GM12878 (cell line): ENCODE measurements around the gene TMEM175. TPM values are rescaled to one million over a fixed set of nuclear protein-coding genes. Genes with fewer than 3 reads are reported as not detected.

Experiments
- ATAC-seq: fragments of 200-7000 bp; cut with Tn5 transposase; 3 replicates; pipeline ENCODE4 v1.9.1; 2020; ENCODE audit warnings: mild to moderate bottlenecking, moderate library complexity
- BruUV-seq: library from RNA; stranded (reverse); fragments of 400-500 nt; replicated peaks from 2 replicates; lab custom pipeline; 2021; lab: Mats Ljungman, UMichigan
- CTCF ChIA-PET: fragments of 300-600 bp; sonication (Branson Sonifier 250); formaldehyde crosslinking; extraction: SDS; loops from one replicate; lab custom pipeline; 2021; ENCODE audit warnings: inconsistent platforms; lab: Yijun Ruan, JAX
- POLR2A ChIA-PET: fragments of 350-600 bp; formaldehyde crosslinking; extraction: SDS; loops from one replicate; lab custom pipeline; 2021; ENCODE audit warnings: inconsistent platforms; lab: Charles Lee
- RAD21 ChIA-PET: fragments of 300-600 bp; sonication (Branson Sonifier 250); formaldehyde crosslinking; loops from one replicate; lab custom pipeline; 2023; ENCODE audit warnings: antibody characterized with exemption; ENCODE audit not compliant: unreplicated experiment; lab: Charles Lee
- SMC1A ChIA-PET: fragments of 300-600 bp; sonication (Branson Sonifier 250); formaldehyde crosslinking; loops from one replicate; lab custom pipeline; 2023; ENCODE audit not compliant: unreplicated experiment, uncharacterized antibody; lab: Charles Lee
- DNase-seq: peaks from one replicate; pipeline ENCODE4 v3.0.0-alpha.2; 2011; ENCODE audit warnings: low read depth, low spot score
- FAIRE-seq: peaks from 3 replicates; lab custom pipeline; 2011; peaks lifted over from hg19 to GRCh38; lab: Jason Lieb, UNC
- H2AFZ ChIP-seq: 2 replicates; pipeline ENCODE4 v1.6.0; 2011; ENCODE audit warnings: low read depth, low read length, control low read depth; ENCODE audit not compliant: control insufficient read depth
- H3K27ac ChIP-seq: 2 replicates; pipeline ENCODE4 v1.5.1; 2011; ENCODE audit warnings: control low read depth; ENCODE audit not compliant: control insufficient read depth, insufficient read depth
- H3K27me3 ChIP-seq, 2 experiments: replicated peaks in 1 of 2; 2 replicates each; pipeline versions ENCODE4 v1.6.0 to v1.6.1; 2011; ENCODE audit warnings: low read length in 1 of 2; ENCODE audit not compliant: control insufficient read depth in 2 of 2, insufficient read depth in 2 of 2
- H3K36me3 ChIP-seq, 2 experiments: 2 replicates each; pipeline ENCODE4 v1.5.1; 2011; ENCODE audit warnings: low read length in 1 of 2; ENCODE audit not compliant: control insufficient read depth in 2 of 2, insufficient read depth in 2 of 2
- H3K4me1 ChIP-seq: 2 replicates; pipeline ENCODE4 v1.6.1; 2011; ENCODE audit warnings: mild to moderate bottlenecking, low read length, moderate library complexity, mixed read lengths; ENCODE audit not compliant: control insufficient read depth, insufficient read depth
- H3K4me2 ChIP-seq: 2 replicates; pipeline ENCODE4 v1.6.0; 2011; ENCODE audit warnings: control low read depth; ENCODE audit not compliant: control insufficient read depth, insufficient read depth
- H3K4me3 ChIP-seq: fragments of 200-600 bp; sonication (generic); 2 replicates; pipeline ENCODE4 v1.5.1; 2016
- H3K79me2 ChIP-seq: 2 replicates; pipeline ENCODE4 v1.6.0; 2011; ENCODE audit warnings: low read length; ENCODE audit not compliant: control insufficient read depth, insufficient read depth
- H3K9ac ChIP-seq: 2 replicates; pipeline ENCODE4 v1.8.0; 2011; ENCODE audit warnings: low read length, control low read depth, mixed read lengths; ENCODE audit not compliant: control insufficient read depth, insufficient read depth
- H3K9me3 ChIP-seq: replicated peaks from 3 replicates; pipeline ENCODE4 v1.5.1; 2011; ENCODE audit warnings: mild to moderate bottlenecking, low read length; ENCODE audit not compliant: control insufficient read depth, insufficient read depth
- H4K20me1 ChIP-seq: 2 replicates; pipeline ENCODE4 v1.6.0; 2011; ENCODE audit not compliant: control insufficient read depth, insufficient read depth
- ATF3 ChIP-seq: IDR thresholded peaks from 2 replicates; pipeline ENCODE4 v1.6.1; 2011; ENCODE audit warnings: low read depth, mild to moderate bottlenecking, low read length, moderate library complexity, borderline replicate concordance; ENCODE audit errors: extremely low read depth
- CBX5 ChIP-seq: sonication (generic); IDR thresholded peaks from 2 replicates; pipeline ENCODE4 v1.6.1; 2016; ENCODE audit warnings: low read depth, moderate library complexity, mild to moderate bottlenecking, inconsistent platforms
- E2F4 ChIP-seq: IDR thresholded peaks from 2 replicates; pipeline ENCODE4 v1.6.1; 2012; ENCODE audit warnings: low read depth, low read length, improper control_type of control experiment
- E4F1 ChIP-seq: fragments of 450-650 bp; IDR thresholded peaks from 2 replicates; pipeline ENCODE4 v1.6.1; 2018; ENCODE audit warnings: borderline replicate concordance, mild to moderate bottlenecking; ENCODE audit not compliant: partially characterized antibody
- HDAC6 ChIP-seq: fragments of 200-600 bp; sonication (generic); IDR thresholded peaks from one replicate; pipeline ENCODE4 v1.8.0; 2017; ENCODE audit warnings: antibody characterized with exemption; ENCODE audit not compliant: unreplicated experiment
- IRF3 ChIP-seq: fragments of 450-650 bp; IDR thresholded peaks from 2 replicates; pipeline ENCODE4 v1.6.1; 2014; ENCODE audit warnings: mild to moderate bottlenecking
- LARP7 ChIP-seq: fragments of 450-650 bp; IDR thresholded peaks from 2 replicates; pipeline ENCODE4 v1.6.1; 2017; ENCODE audit warnings: mild to moderate bottlenecking
- NBN ChIP-seq: fragments of 450-650 bp; IDR thresholded peaks from 2 replicates; pipeline ENCODE4 v1.6.1; 2016
- PKNOX1 ChIP-seq: fragments of 450-650 bp; IDR thresholded peaks from 2 replicates; pipeline ENCODE4 v1.6.1; 2016; ENCODE audit warnings: mild to moderate bottlenecking
- RELB ChIP-seq: fragments of 450-650 bp; IDR thresholded peaks from 2 replicates; pipeline ENCODE4 v1.6.1; 2017; ENCODE audit warnings: low read depth, mild to moderate bottlenecking, moderate library complexity
- SRF ChIP-seq, 2 experiments: IDR thresholded peaks; 2 replicates each; pipeline ENCODE4 v1.6.1; 2011; ENCODE audit warnings: low read depth in 2 of 2, low read length in 2 of 2, mild to moderate bottlenecking in 1 of 2, moderate library complexity in 1 of 2
- ZZZ3 ChIP-seq: IDR thresholded peaks from 2 replicates; pipeline ENCODE4 v1.6.1; 2011; ENCODE audit warnings: low read depth; ENCODE audit not compliant: control insufficient read depth, insufficient read length
- WGBS: methylation state at CpG from one replicate; pipeline ENCODE4 v1.1.6; 2016; ENCODE audit warnings: low lambda C conversion rate; ENCODE audit not compliant: insufficient replicate concordance, insufficient coverage; ENCODE audit errors: missing lambda C conversion rate; 5-methylcytosine and 5-hydroxymethylcytosine counted together
- in situ Hi-C: fragments of 300-500 bp; cut with MboI; formaldehyde crosslinking; loops from 9 replicates; pipeline ENCODE4 v1.14.3; 2018; ENCODE audit warnings: mixed read lengths
- intact Hi-C: fragments of 100-400 bp; cut with micrococcal nuclease; formaldehyde crosslinking; loops from one replicate; pipeline ENCODE4 v1.14.2; 2022; ENCODE audit not compliant: unreplicated experiment
- polyA plus RNA-seq, 11 experiments: library from polyadenylated mRNA; depleted of rRNA in 4 of 11; unstranded in 6 of 11; stranded (reverse) in 5 of 11; fragments of >200 nt; fragmentation: Nextera tagmentation in 4 of 11; fragmentation: Illumina TruSeq in 1 of 11; extraction: Ambion mirVana in 4 of 11; extraction: Trizol in 1 of 11; gene quantifications; 1 replicate in 1 of 11; 2 replicates in 10 of 11; pipeline versions ENCODE4 v1.2.1 to v1.2.3, GENCODE V29; 2011 to 2016; ENCODE audit warnings: inconsistent platforms in 2 of 11, missing spikeins in 2 of 11, low read depth in 1 of 11
- total RNA-seq, 4 experiments: library from RNA; depleted of rRNA in 3 of 4; stranded (reverse); fragments of >200 nt in 3 of 4; fragmentation: Illumina TruSeq in 1 of 4; extraction: Trizol in 1 of 4; gene quantifications; 2 replicates each; pipeline versions ENCODE4 v1.2.1 to v1.2.3, GENCODE V29; 2013 to 2021

The TMEM175 gene
- total and polyA plus RNA-seq, 10 of the 15 experiments (the other 5 are each of a cell fraction or from before 2014, with no cell fraction given), result 0.11 to 39.5 (median 22.3) TPM

- TF ChIP-seq HDAC6 (no peak), ZZZ3 (no peak), PKNOX1 (no peak)
These were observed 54.2 kb downstream of the TMEM175 start (continued) for GRCh38 chr4:986428-986878.

GRCh38 chr4:986879-987623, 54.8 kb downstream of the TMEM175 start, which contains the start of gene IDUA:
Gene IDUA, plus strand, starts transcription at chr4:987044. Its CDS starts 41 bp downstream, at chr4:987085.
- in situ Hi-C loops, result no loop called here
- Histone ChIP-seq H2AFZ (peak within 1 kb of the TSS; percentile 74), H3K9ac (peak within 1 kb of the TSS; percentile 45), H3K79me2 (no peaks in the 10 kb centered on the region), H3K27ac (no peak within 1 kb of the TSS; the same call in 1 of the 2 replicates), H3K36me3 (no peaks in the 10 kb centered on the region), H3K27me3 (no peaks in the 10 kb centered on the region), H3K4me1 (peaks cover 8% of the 10 kb centered on the region; the same call in 1 of the 2 replicates), H3K9me3 (no peaks in the 10 kb centered on the region; the same call in 2 of the 3 replicates), H3K4me2 (peak within 1 kb of the TSS; percentile 90), H3K4me3 (peak within 1 kb of the TSS; percentile 63), H4K20me1 (no peaks in the 10 kb centered on the region)
- ATAC-seq, result peak; percentile 91
- ChIA-PET RAD21 (interaction anchor here (0.8 to 5.2 kb wide), 16 partner anchors 54 to 743 kb away, joined by 3 to 48 read pairs (median 4); partner anchors contain the start of genes GAK and TMEM175), SMC1A (interaction anchor here (1.0 to 2.6 kb wide), 6 partner anchors 53 to 245 kb away, joined by 3 to 12 read pairs (median 4); partner anchors contain the start of genes GAK and TMEM175), POLR2A (interaction anchor here (0.5 to 1.9 kb wide), 5 partner anchors 15 to 509 kb away, joined by 4 to 5 read pairs (median 4); partner anchors contain the start of genes GAK and TMEM175), CTCF (interaction anchor here (0.6 to 4.1 kb wide), 25 partner anchors 48 to 485 kb away, joined by 3 to 46 read pairs (median 4); partner anchors contain the start of genes GAK and TMEM175)
- 3% methylated on average over 51 of the region's 69 CpGs for WGBS
- DNase-seq, result no peak
- TSS peak; percentile 55 for BruUV-seq
- intact Hi-C loops, result loop anchor here (1.0 to 10.0 kb wide), 4 partner anchors 54 to 244 kb away; partner anchors contain the start of genes GAK and TMEM175
- no peak for FAIRE-seq
- TF ChIP-seq SRF (IDR thresholded peaks at IDR 0.05; ENCODE audit: low read depth in 2 of 2, low read length in 2 of 2) (no peak), E2F4 (no peak), E4F1 (no peak), RELB (no peak), CBX5 (no peak), ATF3 (no peak), NBN (no peak), IRF3 (no peak), LARP7 (peak; percentile 98)
